Keratinocyte (primary cell): ENCODE results near the gene PRKAR1B. TPM values are rescaled to one million over a fixed set of nuclear protein-coding genes. Genes with fewer than 3 reads are reported as not detected.

ENCODE experiments used
- DNase-seq: peaks from one replicate; pipeline ENCODE4 v3.0.0-alpha.2; 2011; ENCODE audit warnings: low read depth, missing footprints, low spot score
- FAIRE-seq: peaks from 2 replicates; lab custom pipeline; 2011; peaks lifted over from hg19 to GRCh38; lab: Jason Lieb, UNC
- H2AFZ ChIP-seq: 2 replicates; pipeline ENCODE4 v1.6.0; 2012; ENCODE audit warnings: low read length, control low read depth, inconsistent platforms; ENCODE audit not compliant: control insufficient read depth
- H3K27ac ChIP-seq: 2 replicates; pipeline ENCODE4 v1.5.1; 2011; ENCODE audit warnings: low read length; ENCODE audit not compliant: control insufficient read depth, insufficient read depth
- H3K27me3 ChIP-seq: 3 replicates; pipeline ENCODE4 v1.6.0; 2011; ENCODE audit warnings: low read length; ENCODE audit not compliant: control insufficient read depth, insufficient read depth; ENCODE audit errors: extremely low read depth
- H3K36me3 ChIP-seq, 2 experiments: 2 replicates in 1 of 2; 3 replicates in 1 of 2; pipeline ENCODE4 v1.5.1; 2011; ENCODE audit warnings: low read length in 2 of 2, mild to moderate bottlenecking in 1 of 2; ENCODE audit not compliant: control insufficient read depth in 2 of 2, insufficient read depth in 2 of 2; ENCODE audit errors: extremely low read depth in 1 of 2
- H3K4me1 ChIP-seq: 3 replicates; pipeline ENCODE4 v1.5.1; 2011; ENCODE audit warnings: low read length; ENCODE audit not compliant: control insufficient read depth, insufficient read depth; ENCODE audit errors: extremely low read depth
- H3K4me2 ChIP-seq: 3 replicates; pipeline ENCODE4 v1.6.0; 2011; ENCODE audit warnings: low read depth, low read length; ENCODE audit not compliant: control insufficient read depth, insufficient read depth; ENCODE audit errors: extremely low read depth
- H3K4me3 ChIP-seq, 3 experiments: fragments of 200-600 bp in 1 of 3; sonication (generic) in 1 of 3; 2 replicates in 2 of 3; 3 replicates in 1 of 3; pipeline ENCODE4 v1.5.1; 2011 to 2016; ENCODE audit warnings: low read length in 3 of 3, mild to moderate bottlenecking in 3 of 3, control low read depth in 2 of 3, inconsistent platforms in 1 of 3, low read depth in 1 of 3, mixed read lengths in 1 of 3, mixed run types in 1 of 3, moderate library complexity in 1 of 3; ENCODE audit not compliant: control insufficient read depth in 2 of 3, insufficient read depth in 2 of 3; ENCODE audit errors: extremely low read depth in 1 of 3
- H3K79me2 ChIP-seq: 2 replicates; pipeline ENCODE4 v1.6.0; 2012; ENCODE audit warnings: low read length; ENCODE audit not compliant: control insufficient read depth, insufficient read depth
- H3K9ac ChIP-seq: 3 replicates; pipeline ENCODE4 v1.6.0; 2011; ENCODE audit warnings: low read length; ENCODE audit not compliant: control insufficient read depth, insufficient read depth; ENCODE audit errors: extremely low read depth
- H3K9me1 ChIP-seq: 3 replicates; pipeline ENCODE4 v1.6.0; 2011; ENCODE audit warnings: low read length; ENCODE audit not compliant: control insufficient read depth, insufficient read depth; ENCODE audit errors: extremely low read depth
- H3K9me3 ChIP-seq: 2 replicates; pipeline ENCODE4 v1.5.1; 2012; ENCODE audit warnings: low read depth, low read length; ENCODE audit not compliant: control insufficient read depth
- H4K20me1 ChIP-seq: 3 replicates; pipeline ENCODE4 v1.6.0; 2011; ENCODE audit warnings: low read length; ENCODE audit not compliant: control insufficient read depth, insufficient read depth; ENCODE audit errors: extremely low read depth
- EZH2 ChIP-seq: IDR thresholded peaks from one replicate; pipeline ENCODE4 v1.6.1; 2012; ENCODE audit warnings: inconsistent platforms, mild to moderate bottlenecking, low read length, moderate library complexity
- dilution Hi-C: fragments of 300-500 bp; cut with MboI; formaldehyde crosslinking; loops from one replicate; pipeline ENCODE4 v1.7.0; 2020; ENCODE audit warnings: low sequenced_read_pairs; ENCODE audit not compliant: extremely low pct_ligation_motif_present
- polyA plus RNA-seq, 5 experiments: library from polyadenylated mRNA; depleted of rRNA in 3 of 5; stranded (reverse) in 3 of 5; stranded (forward) in 1 of 5; unstranded in 1 of 5; fragments of >200 nt; gene quantifications; 1 replicate in 1 of 5; 2 replicates in 3 of 5; 3 replicates in 1 of 5; pipeline versions ENCODE4 v1.2.1 to v1.2.3, GENCODE V29; 2011 to 2012; ENCODE audit warnings: missing spikeins in 2 of 5, low read depth in 1 of 5, low replicate concordance in 1 of 5
- TF ChIP-seq, protein P1 (sequence below), 3 experiments: IDR thresholded peaks in 1 of 3; conservative IDR thresholded peaks in 1 of 3; optimal IDR thresholded peaks in 1 of 3; 2 replicates in 2 of 3; 3 replicates in 1 of 3; pipeline versions ENCODE3 to v1.5.1; 2011; ENCODE audit warnings: low read length in 3 of 3, mild to moderate bottlenecking in 3 of 3, moderate library complexity in 2 of 3, control low read depth in 1 of 3, inconsistent platforms in 1 of 3; ENCODE audit not compliant: insufficient read depth in 2 of 3; ENCODE audit errors: extremely low read depth in 1 of 3

The PRKAR1B gene
- polyA plus RNA-seq, 1 donor (not counting 4 experiments of a cell fraction or from before 2014, with no cell fraction given) = 10.8 TPM

DNA sequence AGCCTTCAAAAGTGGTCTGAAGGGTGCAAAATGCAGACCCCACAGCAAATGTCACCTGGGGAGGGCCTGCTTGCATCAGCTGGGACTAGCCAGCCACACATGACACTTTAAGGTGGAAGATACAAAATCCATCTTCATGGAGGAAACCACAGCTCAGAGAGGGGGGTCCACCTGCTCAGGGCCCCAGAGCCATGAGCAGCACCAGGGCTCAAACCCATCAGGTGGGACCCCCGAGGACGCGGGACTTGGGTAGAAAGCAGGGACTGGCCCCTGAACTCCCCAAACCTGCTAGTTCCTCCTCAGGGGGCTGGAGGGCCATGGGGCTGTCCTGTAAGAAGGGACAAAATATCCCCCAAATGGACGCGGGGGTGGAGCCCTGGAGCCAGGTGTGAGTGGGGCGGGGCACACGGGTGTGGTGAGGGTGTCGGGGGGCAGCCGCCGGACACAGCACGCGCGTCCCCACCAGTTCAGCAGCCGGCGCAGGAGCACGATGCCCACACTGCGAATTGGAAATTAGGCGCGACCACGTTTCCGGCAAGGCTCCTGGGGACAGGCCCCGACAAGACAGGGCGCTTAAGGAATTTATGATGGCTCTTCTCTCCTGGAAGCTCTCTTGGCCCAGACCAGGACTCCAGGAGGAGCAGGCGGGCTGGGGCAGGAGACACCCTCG lies 215.5 kb downstream of the PRKAR1B start:
- dilution Hi-C loops = no loop called here
- H3K27me3 ChIP-seq = no peaks in the 10 kb centered on the region
- TF ChIP-seq, protein P1, sequence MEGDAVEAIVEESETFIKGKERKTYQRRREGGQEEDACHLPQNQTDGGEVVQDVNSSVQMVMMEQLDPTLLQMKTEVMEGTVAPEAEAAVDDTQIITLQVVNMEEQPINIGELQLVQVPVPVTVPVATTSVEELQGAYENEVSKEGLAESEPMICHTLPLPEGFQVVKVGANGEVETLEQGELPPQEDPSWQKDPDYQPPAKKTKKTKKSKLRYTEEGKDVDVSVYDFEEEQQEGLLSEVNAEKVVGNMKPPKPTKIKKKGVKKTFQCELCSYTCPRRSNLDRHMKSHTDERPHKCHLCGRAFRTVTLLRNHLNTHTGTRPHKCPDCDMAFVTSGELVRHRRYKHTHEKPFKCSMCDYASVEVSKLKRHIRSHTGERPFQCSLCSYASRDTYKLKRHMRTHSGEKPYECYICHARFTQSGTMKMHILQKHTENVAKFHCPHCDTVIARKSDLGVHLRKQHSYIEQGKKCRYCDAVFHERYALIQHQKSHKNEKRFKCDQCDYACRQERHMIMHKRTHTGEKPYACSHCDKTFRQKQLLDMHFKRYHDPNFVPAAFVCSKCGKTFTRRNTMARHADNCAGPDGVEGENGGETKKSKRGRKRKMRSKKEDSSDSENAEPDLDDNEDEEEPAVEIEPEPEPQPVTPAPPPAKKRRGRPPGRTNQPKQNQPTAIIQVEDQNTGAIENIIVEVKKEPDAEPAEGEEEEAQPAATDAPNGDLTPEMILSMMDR (optimal IDR thresholded peaks at IDR 0.05 in 1 of 3, IDR thresholded peaks at IDR 0.05 in 1 of 3, conservative IDR thresholded peaks at IDR 0.05 in 1 of 3; ENCODE audit: extremely low read depth in 1 of 3, insufficient read depth in 2 of 3, low read length in 3 of 3) = no peak
- no peak for TF ChIP-seq EZH2
- DNase-seq = peak; percentile 60
- peak; percentile 61 for FAIRE-seq
- no peaks in the 10 kb centered on the region for H3K9me3 ChIP-seq
- no peak overlapping the region for H2AFZ ChIP-seq
- H3K27ac ChIP-seq = peak overlapping the region; percentile 42
- H3K36me3 ChIP-seq = peaks cover 20 to 29% of the 10 kb centered on the region in 2 experiments
- peak overlapping the region; percentile 66 for H3K4me2 ChIP-seq
- H3K4me3 ChIP-seq = peak overlapping the region in 1 of 3 experiments; percentile 34
- H3K4me1 ChIP-seq = peaks cover 48% of the 10 kb centered on the region
- H3K79me2 ChIP-seq = peaks cover 65% of the 10 kb centered on the region
- H4K20me1 ChIP-seq = peaks cover 7% of the 10 kb centered on the region
- peak overlapping the region; percentile 54 for H3K9ac ChIP-seq
- H3K9me1 ChIP-seq = no peaks in the 10 kb centered on the region

DNA sequence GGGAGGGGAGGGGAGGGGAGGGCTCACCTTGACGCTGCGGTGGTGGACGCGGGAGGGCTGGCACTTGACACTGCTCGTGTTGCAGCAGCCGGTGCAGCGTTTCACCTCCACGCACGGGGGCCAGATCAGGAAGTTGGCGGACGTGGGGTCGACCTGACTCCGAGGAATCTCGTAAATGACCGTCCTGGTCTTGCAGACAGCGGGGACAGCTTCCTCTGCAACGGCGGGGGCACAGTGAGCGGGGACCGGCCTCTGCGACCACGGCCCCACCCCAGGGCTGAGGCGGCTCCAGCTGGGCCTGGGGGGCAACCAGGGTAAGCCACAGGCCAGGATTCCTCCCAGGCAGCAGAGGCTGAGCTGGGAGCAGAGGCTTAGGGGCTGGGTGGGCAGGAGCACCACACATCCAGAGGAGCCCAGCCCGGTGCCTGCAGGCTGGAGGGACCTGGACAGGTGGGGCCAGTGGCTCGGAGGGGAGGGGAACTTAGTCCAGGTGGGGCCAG lies 216.2 kb downstream of the PRKAR1B start:
- H2AFZ ChIP-seq = no peak overlapping the region
- H3K27me3 ChIP-seq = no peaks in the 10 kb centered on the region
- no peak overlapping the region for H3K27ac ChIP-seq
- DNase-seq = no peak
- H3K9me3 ChIP-seq = no peaks in the 10 kb centered on the region
- H3K36me3 ChIP-seq = peaks cover 26 to 34% of the 10 kb centered on the region in 2 experiments
- peaks cover 7% of the 10 kb centered on the region for H4K20me1 ChIP-seq
- no peak for FAIRE-seq
- dilution Hi-C loops = no loop called here
- TF ChIP-seq, protein P1 (optimal IDR thresholded peaks at IDR 0.05 in 1 of 3, IDR thresholded peaks at IDR 0.05 in 1 of 3, conservative IDR thresholded peaks at IDR 0.05 in 1 of 3; ENCODE audit: extremely low read depth in 1 of 3, insufficient read depth in 2 of 3, low read length in 3 of 3) = no peak
- TF ChIP-seq EZH2 = no peak
- H3K9ac ChIP-seq = no peak overlapping the region
- H3K79me2 ChIP-seq = peaks cover 63% of the 10 kb centered on the region
- H3K4me3 ChIP-seq = no peak overlapping the region
- peaks cover 46% of the 10 kb centered on the region for H3K4me1 ChIP-seq
- H3K4me2 ChIP-seq = no peak overlapping the region
- no peaks in the 10 kb centered on the region for H3K9me1 ChIP-seq
